Measurements from ENCODE around the gene RPL3. TPM values are rescaled to one million over a fixed set of nuclear protein-coding genes. Genes with fewer than 3 reads are reported as not detected.
A peak's percentile ranks its signal among the peaks of the same experiment; 100 is the strongest.

The RPL3 gene
- total RNA-seq, 1 experiment from 2014 or later: 755 TPM

DNA sequence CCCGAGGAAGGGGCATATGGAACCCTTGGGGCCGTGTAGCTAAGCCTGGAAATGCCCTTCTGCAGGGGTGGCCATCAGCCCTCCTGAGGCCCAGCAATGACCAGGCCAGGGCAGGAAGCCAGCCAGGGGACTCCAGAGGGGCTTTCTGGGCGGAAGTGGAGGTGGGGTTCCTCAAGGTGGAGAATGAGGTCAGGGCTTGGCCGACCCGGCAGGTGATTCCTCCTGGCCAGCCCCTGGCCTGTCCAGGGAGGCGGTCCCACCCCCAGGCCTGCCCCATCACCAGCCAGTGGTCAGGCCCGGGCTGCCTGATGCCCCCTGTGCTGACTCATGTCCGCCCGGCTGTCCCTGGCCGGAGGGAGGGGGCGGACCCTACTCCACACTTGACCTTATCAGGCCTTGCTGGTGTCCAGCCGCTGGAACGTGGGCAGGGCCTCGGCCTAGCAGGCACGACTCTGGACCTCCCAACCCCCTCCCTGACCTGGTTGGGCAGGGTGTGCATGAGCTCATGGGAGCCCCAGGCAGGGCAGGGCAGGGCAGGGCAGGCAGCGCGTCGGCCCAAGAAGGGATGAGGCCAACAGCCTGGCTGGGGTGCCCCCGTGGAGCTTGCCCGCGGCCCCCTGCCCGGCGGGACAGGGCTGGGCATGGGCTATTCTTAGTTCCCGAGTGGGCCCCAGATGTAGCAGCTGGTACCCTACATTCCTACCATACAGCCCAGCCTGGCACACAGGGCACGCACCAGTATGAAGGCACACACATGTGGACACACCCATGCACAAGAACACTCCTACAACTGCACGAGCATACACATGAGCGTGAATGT, 35.9 kb downstream of the RPL3 start:
- DNase-seq (ENCODE audit: low read depth): peak; percentile 98

DNA sequence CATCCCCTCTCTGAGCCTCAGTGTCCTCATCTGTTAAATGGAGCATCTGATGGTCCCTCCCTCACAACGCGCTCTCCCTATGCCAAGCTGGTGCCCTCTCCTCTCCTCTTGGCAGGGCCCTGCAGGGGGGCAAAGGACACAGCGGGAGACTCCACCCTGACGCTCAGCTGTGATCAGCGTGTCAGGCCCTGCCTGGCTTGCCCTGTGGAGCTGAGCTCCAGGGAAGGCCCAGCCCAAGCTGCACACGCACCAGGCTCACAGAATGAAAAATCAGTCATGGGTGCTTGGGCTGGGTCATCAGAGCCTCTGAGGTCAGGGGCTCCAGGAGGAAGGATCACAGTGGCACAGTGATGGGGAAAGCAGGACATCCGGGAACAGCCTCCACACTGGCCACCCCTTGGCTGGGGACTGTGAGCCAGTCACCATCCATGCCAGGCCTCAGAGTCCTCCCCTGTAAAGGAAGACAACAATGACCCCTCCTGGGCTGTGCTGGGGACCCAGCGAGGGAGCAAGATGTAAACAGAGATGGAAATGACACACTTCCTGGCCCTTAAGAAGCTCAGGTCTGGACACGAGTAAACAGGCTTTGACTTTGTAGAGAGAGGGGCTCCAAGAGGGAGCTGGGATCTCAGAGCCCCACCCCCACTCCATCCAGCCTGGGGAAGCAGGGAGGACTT, 36.6 kb downstream of the RPL3 start:
- DNase-seq (ENCODE audit: low read depth): peak; percentile 82

DNA sequence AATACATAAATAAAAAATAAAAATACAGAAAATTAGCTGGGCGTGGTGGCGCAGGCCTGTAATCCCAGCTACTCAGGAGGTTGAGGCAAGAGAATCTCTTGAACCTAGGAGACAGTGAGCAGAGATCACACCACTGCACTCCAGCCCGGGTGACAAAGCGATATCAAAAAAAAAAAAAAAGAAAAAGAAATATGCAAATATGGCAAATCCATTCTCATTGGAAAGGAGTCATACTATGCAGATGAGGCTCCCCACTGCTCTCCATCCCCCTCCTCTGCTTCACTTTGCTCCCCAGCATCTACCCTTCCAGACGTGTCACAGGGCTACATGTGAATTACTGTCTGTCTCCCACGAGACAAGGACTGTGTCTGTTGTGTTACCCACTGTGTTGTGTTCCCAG, 38.3 kb downstream of the RPL3 start:
- no peak for DNase-seq (ENCODE audit: low read depth)

DNA sequence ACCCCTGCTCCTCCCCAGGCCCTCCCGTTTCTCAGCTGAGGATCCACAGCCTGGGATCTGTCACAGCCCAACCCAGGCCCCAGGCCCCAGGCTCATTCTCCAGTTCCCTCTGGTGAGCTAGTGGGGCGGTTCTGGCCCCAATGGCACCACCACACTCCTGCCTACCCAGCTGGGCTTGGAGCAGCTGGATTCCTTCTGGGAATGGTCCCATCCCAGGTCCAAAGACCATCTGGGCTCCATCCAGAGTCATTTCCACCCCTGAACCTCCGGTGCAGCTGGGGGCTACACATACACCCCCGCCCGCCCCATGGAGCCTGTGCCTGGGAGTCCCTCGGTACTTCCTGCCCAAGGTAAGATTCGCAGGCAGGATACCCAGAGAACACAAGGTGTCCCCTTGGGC, 39.2 kb downstream of the RPL3 start:
- no peak for DNase-seq (ENCODE audit: low read depth)

DNA sequence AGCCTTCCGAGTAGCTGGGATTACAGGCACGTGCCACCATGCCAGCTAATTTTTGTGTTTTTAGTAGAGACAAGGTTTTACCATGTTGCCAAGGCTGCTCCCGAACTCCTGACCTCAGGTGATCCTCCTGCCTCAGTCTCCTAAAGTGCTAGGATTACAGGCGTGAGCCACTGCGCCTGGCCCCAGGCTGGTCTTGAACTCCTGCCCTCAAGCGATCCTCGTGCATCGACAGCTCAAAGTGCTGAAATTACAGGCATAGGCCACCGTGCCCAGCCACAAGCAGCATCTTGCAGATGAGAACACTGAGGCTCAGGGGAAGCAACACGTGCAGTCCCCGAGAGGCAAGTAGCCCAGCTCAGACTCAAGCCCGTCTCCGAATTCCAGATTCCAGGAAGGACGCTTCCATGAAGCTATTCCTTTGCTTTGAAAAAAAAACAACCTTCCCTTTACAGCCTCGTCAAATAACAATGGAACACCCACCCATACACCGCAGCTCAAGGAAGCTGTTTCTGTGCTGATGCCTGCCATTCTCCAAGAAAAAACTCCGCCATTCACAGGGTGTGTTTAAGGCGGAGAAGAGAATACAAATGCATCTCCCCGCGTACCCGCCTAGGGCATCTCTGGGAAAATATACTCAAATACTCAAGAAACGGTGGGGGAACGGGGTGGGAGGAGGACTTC, 40.1 kb downstream of the RPL3 start:
- DNase-seq (ENCODE audit: low read depth): no peak

DNA sequence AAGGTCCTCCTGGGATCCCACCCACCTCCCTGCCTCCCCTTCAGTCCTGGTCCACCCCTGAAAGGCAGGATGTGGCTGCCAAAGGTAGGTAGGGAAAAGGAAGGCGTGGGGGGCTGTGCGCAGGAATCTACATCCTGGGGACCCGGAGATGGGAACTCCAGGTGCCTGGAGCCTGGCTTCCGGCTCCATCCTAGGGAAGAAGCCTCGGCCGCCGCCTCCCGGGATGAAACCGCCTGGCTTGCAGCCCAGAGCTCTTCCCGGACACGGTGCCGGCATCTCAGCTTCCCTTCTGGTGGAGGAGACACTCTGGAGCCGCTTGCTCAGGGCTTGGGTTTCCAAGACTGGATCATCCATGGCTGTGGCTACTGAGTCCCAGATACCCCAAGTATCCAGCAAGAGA, 41.4 kb downstream of the RPL3 start:
- DNase-seq (ENCODE audit: low read depth): peak; percentile 74

DNA sequence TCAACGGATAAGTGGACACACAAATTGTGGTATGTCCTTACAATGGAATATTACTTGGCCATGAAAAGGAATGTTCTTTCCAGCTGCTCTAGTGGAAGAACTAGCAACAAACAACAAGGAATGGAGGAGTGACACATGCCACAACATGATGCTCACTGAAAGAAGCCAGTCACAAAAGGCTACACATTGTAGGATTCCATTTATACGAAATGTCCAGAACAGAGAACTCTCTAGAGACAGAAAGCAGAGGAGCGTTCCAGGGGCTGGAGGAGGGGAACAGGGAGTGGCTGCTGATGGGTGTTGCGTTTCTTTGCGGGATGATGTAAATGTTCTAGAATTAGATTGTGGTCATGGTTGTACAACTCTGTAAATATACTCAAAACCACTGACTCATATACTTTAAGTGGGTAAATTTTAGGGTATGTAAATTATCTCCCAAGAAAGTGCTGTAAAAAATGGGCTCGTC, 42.2 kb downstream of the RPL3 start:
- DNase-seq (ENCODE audit: low read depth): peak; percentile 64

DNA sequence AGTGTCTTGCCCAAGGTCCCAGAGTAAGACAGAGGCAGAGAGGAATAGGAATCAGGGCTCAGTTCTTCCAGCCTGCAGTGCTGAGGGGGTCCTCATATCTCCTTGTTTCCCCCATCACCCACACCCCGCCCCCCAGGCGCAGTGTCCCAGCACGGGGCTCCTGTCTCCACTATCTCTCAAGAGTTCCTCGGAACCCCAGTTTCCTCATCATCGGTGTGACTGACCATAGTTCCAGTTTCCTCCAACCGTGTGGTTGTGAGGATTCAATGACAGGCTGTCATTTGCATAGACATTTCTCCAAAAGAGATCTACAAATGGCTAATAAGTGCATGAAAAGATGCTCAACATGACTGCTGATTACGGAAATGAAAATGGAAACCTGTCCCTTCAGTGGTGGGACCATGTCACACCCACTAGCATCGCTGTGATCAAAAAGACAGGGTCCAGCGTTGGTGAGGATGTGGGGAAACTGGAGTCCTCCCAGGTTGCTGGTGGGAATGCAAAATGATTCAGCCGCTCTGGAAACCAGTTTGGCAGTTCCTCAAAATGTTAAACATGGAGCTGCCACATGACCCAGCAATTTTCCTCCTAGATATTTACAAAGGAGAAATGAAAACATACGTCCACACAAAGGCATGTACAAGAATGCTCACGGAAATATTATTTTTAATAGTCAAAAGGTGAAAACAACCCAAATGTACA, 42.8 kb downstream of the RPL3 start:
- no peak for DNase-seq (ENCODE audit: low read depth)

DNA sequence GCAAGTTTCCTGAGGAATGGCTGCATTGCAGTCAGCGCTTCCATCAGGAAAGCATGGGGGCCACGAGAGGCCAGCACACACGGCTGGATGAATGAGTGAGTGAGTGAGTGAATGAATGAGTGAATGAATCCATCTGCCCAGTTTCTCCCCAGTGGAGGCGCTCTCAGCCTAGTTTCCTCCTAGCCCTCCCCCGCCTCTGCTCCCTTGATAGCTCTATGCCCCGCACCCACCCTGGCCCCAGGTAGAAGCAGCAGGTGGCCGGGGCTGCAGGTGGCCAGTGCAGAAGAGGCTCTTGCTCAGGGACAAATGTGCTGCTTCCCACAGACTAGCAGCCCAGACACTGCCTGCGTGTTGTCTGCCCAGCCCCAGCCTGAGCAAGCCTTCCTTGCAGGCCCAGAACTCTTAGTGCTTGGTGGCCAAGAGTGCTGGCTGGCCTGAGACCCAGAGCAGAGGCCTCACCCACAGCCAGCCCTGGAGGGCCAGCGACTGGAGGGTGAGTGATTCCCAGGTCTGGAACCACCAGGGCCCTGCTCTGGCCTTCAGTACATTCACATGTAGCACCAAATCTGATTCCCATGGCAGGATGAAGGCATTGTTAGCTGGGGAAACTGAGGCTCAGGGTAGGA, 43.5 kb downstream of the RPL3 start:
- DNase-seq (ENCODE audit: low read depth): no peak

DNA sequence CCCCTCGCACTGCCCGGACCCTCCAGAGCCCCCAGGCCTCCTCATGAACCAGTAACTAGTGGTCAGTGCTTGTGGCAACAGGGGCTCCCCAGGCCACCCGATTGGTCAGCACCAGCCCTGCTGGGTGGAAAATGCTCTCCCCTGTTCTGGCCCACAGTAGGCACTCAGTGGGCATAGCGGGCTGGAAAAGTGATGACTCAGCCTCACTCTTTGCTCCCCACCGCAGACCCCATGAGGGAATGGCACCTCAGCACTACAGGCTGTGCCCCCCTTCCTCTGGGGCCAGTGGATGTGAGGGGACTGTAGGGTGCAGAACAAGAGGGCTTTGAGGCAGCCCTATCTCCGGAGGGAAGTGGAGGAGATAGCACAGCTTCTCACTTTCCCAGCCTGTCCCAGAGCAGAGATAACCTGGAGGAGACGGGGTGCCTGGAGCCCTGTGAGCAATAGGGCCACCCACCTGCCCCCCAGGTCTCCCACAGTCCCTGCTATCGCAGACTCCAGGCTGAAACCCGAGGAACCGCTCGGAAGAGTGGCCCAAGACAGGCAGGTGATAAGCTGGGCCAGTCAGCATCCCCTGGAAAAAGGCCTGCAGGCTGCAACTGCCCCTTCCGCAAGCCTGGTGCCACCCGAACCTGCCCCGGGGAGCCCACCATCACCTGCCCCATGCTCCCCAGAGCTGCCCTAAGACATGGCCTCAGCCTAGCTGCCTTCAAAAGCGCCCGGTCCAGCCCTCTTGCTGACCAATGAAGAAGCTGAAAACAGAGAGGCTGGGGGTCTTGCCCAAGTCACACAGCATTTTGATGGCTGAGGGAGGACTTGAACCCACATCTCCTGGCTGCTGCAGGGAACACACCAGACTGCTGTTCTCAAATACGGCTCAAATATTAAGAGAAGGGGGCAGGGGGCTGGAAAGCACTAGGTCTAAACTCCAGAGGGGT, 45.2 kb downstream of the RPL3 start:
- DNase-seq (ENCODE audit: low read depth): no peak

DNA sequence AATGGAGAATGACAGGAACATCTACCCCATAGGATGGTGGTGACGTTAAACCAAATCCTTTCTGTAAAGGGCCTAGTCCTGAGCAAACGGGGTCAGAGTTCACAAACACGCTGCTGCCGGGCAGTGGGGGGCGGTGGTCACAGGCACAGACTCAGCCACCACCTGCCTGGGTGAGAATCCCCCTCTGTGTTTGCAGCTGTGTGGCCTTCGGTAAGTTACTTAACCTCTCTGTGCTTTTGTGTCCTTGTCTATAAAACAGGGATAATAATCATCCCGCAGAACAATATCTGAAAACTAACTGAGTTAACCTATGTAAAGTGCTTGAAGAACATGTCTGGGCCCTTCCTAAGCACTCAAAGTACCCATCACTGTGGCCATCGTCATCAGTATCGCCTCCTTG, 48.6 kb downstream of the RPL3 start:
- no peak for DNase-seq (ENCODE audit: low read depth)

DNA sequence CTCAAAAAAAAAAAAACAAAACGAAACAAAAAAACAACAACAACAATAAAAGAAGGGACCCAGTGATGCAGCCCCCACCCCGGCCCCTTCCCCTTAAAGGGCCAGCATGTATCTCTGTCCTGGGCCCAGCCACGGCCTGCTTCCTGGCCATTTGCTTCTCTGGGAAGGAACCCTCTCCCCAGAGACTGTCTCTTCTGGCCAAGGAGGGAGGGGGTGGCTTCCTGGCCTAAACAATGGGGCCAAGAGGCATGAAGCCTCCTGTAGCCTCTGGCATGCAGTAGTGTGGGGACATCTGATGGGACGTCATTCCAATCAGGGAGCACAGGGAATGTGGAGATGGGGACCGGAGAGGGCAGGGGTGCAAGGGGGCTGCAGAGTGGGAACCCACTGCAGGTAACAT, 49.1 kb downstream of the RPL3 start:
- no peak for DNase-seq (ENCODE audit: low read depth)

DNA sequence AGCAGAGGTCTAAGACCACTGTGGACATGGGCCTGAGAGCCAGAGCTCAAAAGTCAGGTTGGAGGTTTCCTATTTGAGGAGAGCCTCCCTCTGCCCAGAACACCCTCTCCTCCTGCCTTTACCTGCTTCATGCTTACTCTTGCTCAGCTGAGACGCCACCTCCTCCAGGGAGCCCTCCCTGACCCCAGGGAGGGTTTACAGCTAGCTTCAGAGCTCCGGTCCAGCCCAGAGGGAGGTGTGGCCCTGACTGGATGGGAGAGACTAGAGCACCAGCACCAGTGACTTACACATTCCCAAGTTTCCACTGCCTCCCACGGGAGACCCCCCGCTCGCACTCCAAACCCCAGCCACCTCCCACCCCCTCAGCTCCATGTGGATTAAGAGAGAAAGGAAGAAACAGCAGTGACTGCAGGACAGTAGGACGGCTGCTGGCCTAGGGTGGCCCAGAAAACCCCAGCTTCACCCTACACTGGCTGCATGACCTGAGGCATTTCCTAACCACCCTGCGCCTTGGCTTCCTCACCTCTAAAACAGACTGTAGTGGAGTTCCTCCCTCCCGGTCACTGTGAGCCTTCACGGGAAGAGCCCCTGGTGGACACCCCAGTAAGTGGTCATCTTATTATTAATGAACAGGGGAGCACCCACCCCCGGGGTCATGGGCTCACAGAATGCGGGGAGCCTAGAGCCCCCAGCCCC, 50.2 kb downstream of the RPL3 start:
- no peak for DNase-seq (ENCODE audit: low read depth)

DNA sequence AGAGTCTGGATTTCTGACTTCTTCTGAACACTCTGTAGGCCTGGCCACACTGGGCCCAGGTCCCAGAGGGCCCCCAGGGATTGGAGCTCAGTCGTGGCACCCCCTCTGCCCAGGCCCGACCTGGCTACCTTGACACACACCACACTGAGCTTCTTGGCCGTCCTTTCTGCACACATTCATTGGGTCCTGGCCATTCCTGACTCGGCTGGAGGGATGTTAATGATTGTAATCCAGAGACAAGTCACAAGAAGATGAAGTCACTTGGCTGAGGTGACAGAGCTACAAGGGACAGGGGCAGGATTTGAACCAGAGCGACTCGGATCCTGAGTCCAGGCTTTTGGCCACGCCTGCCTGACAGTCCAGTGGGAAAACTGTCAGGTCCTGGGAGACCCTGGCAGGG, 50.8 kb downstream of the RPL3 start:
- no peak for DNase-seq (ENCODE audit: low read depth)

DNA sequence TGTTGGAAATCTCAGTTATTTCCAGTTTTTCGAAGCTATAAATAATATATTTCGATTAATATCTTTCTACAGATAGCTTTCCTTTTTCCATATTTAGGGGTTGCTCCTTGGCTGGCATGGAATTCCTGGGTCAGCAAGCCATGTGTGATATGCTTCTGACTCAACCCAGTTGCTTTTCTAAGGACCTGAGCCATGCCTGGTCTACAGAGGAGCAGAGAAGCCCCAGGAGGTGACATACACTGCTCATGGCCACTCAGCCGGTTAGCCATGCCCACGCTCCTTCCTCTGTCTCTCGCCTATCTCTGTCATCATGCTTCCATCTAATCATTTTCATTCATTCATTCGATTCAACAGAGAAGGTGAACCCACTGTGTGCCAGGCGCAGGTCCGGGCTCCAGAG, 51.4 kb downstream of the RPL3 start:
- no peak for DNase-seq (ENCODE audit: low read depth)

DNA sequence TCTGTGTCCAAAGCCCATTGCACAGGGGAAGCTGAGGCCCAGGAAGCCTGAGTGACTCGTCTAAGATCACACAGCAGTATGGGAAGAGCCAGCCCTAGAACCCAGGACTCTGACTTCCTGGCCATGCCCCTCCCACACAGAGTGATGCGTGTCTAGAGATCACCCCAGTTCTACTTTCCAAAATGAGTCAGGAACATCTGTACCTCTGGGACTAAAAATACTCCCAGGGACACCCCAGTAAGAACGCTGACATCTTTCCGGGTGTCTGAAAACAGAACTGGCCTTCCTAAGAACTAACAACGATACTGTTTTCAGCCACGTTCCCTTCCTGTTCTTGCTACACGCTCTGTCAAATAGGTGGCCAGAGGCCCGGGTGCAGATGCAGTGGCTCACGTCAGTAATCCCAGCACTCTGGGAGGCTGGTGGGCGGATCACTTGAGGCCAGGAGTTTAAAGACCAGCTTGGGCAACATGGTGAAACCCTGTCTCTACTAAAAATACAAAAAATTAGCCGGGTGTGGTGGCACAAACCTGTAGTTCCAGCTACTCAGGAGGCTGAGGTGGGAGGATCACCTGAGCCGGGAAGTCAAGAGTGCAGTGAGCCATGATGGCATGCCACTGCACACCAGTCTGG, 52.9 kb downstream of the RPL3 start:
- no peak for DNase-seq (ENCODE audit: low read depth)

DNA sequence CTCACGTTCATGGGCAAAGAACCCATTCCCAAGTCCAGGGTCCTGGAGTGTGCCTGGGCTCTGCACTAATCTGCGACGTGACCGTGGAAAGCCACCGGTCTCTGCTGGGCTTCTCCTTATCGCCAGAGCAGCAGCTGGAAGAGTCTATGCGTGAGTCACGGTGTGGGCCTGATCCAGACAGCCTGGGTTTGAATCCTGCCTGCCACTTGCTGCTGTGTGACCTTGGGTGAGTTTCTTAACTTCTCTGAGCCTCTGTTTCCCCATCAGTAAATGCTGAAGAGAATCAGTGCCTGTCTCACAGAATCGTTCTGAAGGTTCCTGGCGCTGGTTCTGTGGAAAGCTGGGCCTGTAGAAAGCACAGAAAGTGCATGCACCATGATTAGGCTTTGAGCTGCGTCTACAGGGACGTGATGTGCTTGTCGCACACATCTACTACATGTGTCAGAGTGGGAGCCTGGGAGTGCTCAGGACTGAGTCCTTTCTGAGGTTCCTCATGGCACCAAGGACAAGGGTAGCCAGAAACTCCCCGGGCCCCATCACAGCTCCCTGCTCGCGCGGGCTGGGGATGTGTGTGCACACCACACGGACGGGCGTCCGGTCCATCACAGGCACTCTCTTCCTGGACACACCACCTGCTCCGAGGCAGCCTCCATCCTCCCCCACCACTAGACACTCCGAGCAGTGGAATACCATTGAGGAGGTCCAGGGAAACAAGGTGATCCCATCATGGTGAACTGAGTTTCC, 54.1 kb downstream of the RPL3 start:
- DNase-seq (ENCODE audit: low read depth): no peak

DNA sequence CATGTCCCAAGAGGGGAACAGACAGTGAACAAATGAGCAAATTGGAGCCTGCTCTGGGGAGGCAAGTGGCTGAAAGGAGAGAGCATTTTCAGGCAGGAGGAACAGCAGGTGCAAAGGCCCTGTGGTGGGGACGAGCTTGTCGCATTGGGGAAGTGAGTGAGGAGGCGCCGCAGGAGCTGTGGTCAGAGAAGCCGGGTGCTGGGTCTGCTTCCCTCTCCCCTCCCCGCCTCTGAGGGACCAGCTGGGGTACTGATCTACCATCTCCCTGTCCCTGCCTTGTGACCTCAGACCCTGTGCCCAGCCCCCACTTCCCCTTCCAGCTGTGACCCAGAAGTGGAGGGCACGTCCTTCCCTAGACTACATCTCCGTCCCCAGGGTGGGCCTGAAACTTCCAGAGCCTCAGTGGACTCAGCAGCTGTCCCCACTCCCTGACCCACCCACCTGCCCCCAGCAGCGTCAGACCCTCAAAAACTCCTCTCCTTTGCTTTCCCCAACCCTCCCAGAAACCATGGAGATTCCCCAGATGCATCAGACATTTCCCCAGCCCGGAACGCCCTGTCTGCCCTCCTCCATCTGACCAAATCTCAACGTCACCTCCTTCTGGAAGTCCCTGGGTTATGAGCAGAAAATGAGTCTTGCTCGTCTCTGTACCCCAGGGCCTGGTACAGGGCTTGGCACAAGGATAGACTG, 54.9 kb downstream of the RPL3 start:
- DNase-seq (ENCODE audit: low read depth): no peak
